Measurements from ENCODE around the gene WEE2. TPM values are rescaled to one million over a fixed set of nuclear protein-coding genes. Genes with fewer than 3 reads are reported as not detected.

WEE2 gene
- total RNA-seq, 4 donors from 2014 or later = not detected

- H3K4me3 ChIP-seq = no peak overlapping the region
- H3K27ac ChIP-seq = no peak overlapping the region
- no peaks in the 10 kb centered on the region for H3K27me3 ChIP-seq
- TF ChIP-seq CTCF (IDR thresholded peaks at IDR 0.05) (no peak), POLR2A (IDR thresholded peaks at IDR 0.05) (no peak)
- H3K4me1 ChIP-seq = peaks cover 0 to 16% (median 0%) of the 10 kb centered on the region in 4 donors
- H3K9me3 ChIP-seq = no peaks in the 10 kb centered on the region
- no peak for DNase-seq
- H3K36me3 ChIP-seq = no peaks in the 10 kb centered on the region
Observed at GRCh38 chr7:141691961-141692360, 16.2 kb upstream of the WEE2 start.

- Histone ChIP-seq H3K4me1 (peaks cover 0 to 16% (median 0%) of the 10 kb centered on the region in 4 donors), H3K36me3 (no peaks in the 10 kb centered on the region), H3K27ac (no peak overlapping the region), H3K4me3 (no peak overlapping the region), H3K27me3 (no peaks in the 10 kb centered on the region), H3K9me3 (no peaks in the 10 kb centered on the region)
- DNase-seq = no peak
- TF ChIP-seq POLR2A (IDR thresholded peaks at IDR 0.05) (no peak), CTCF (IDR thresholded peaks at IDR 0.05) (no peak)
Observed at GRCh38 chr7:141693082-141693481, 15.1 kb upstream of the WEE2 start.

GRCh38 chr7:141695803-141696289, 12.3 kb upstream of the WEE2 start:
- H3K27me3 ChIP-seq = no peaks in the 10 kb centered on the region
- DNase-seq = peak in 2 of 3 donors; percentile 61 to 66
- TF ChIP-seq CTCF (IDR thresholded peaks at IDR 0.05) (no peak), POLR2A (IDR thresholded peaks at IDR 0.05) (no peak)
- no peak overlapping the region for H3K4me3 ChIP-seq
- no peak overlapping the region for H3K27ac ChIP-seq
- H3K4me1 ChIP-seq = peaks cover 0 to 26% (median 3%) of the 10 kb centered on the region in 4 donors
- no peaks in the 10 kb centered on the region for H3K9me3 ChIP-seq
- H3K36me3 ChIP-seq = no peaks in the 10 kb centered on the region

GRCh38 chr7:141696348-141696747, 11.8 kb upstream of the WEE2 start:
- no peaks in the 10 kb centered on the region for H3K9me3 ChIP-seq
- DNase-seq = no peak
- TF ChIP-seq POLR2A (IDR thresholded peaks at IDR 0.05) (no peak), CTCF (IDR thresholded peaks at IDR 0.05) (no peak)
- no peaks in the 10 kb centered on the region for H3K27me3 ChIP-seq
- no peak overlapping the region for H3K4me3 ChIP-seq
- H3K36me3 ChIP-seq = no peaks in the 10 kb centered on the region
- H3K27ac ChIP-seq = no peak overlapping the region
- peaks cover 0 to 29% (median 4%) of the 10 kb centered on the region in 4 donors for H3K4me1 ChIP-seq

GRCh38 chr7:141697211-141697871, 10.8 kb upstream of the WEE2 start:
- Histone ChIP-seq H3K4me1 (peaks cover 0 to 29% (median 4%) of the 10 kb centered on the region in 4 donors), H3K9me3 (no peaks in the 10 kb centered on the region), H3K36me3 (no peaks in the 10 kb centered on the region), H3K27ac (no peak overlapping the region), H3K27me3 (no peaks in the 10 kb centered on the region), H3K4me3 (no peak overlapping the region)
- TF ChIP-seq CTCF (IDR thresholded peaks at IDR 0.05) (no peak), POLR2A (IDR thresholded peaks at IDR 0.05) (no peak)
- DNase-seq = no peak

Measured in Peyer's patch (tissue), 4 donors.